GM04504 (cell line): Measurements from ENCODE around the gene IFNAR2.
"Not testable (repeated sequence)": the region's sequence is repeated elsewhere in the genome, so short reads cannot be mapped to it uniquely, and the experiment has no call there.

Experiments
- DNase-seq: peaks from one replicate; pipeline ENCODE4 v3.0.0-alpha.2; 2012; ENCODE audit warnings: low read depth

Gene IFNAR2

DNA sequence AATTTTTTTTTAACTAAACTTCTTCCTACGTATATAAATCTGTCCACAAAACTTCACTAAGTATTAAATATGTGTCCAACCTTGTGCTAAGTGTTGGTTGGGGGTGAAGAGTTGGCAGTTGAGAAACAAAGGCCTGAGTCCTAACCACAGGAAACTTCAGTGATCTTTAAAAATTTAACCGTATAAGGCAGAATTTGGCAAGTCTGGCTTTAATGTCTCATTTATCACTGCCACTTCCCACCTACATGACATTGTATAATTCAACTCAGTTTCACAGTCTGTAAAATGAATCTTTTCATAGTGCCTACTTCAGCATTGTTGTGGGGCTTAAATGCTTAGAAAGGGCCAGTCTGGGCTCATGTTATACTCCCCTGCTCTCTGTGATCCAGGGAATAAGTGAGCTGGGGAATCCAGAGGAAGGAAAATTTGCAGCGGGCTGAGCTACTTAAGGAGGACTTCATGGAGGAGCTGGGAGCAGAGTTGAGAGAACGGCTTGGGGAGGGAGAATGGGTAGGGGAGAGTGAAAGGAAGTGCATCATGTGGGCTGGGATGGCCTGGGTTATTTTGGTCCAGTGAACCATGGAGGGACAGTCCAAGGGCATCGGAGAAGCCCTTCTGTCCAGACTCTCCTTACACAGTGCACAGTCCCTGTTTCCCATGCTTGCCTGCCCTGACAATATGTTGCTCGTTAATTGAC, 14.5 kb downstream of the IFNAR2 start:
- DNase-seq: no peak

- no peak for DNase-seq
These were observed 15.0 kb downstream of the IFNAR2 start for GRCh38 chr21:33244779-33245105.

GRCh38 chr21:33245289-33245918, 15.7 kb downstream of the IFNAR2 start:
- no peak for DNase-seq

DNA sequence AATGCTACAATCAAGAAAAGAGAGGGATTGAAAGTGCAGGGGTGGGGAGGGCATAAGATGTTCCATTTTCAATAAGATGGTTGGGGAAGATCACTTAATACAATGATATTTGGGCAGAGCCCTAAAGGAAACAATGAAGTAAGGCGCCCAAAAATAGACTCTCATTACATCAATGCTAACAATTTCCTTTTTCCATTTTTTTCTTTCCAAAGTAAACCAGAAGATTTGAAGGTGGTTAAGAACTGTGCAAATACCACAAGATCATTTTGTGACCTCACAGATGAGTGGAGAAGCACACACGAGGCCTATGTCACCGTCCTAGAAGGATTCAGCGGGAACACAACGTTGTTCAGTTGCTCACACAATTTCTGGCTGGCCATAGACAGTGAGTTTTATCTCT, 16.8 kb downstream of the IFNAR2 start:
- DNase-seq: no peak

DNA sequence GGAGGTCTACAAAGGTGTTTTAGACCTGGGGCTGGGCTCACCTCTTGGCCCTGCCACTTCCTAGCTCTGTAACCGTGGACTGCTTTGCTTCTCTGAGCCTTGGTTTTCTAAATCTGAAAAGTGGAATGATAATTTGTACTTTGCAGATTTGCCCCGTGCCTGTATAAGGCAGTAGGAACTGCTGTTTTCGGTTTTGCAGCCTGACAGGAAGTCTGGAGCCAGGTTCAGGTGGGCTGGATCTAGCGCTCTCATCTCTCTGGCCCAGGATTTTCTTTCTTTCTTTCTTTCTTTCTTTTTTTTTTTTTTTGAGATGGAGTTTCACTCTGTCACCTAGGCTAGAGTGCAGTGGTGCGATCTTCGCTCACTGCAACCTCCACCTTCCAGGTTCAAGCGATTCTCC, 17.2 kb downstream of the IFNAR2 start:
- DNase-seq: no peak

- DNase-seq: no peak
These were observed 17.9 kb downstream of the IFNAR2 start for GRCh38 chr21:33247599-33247998.

DNA sequence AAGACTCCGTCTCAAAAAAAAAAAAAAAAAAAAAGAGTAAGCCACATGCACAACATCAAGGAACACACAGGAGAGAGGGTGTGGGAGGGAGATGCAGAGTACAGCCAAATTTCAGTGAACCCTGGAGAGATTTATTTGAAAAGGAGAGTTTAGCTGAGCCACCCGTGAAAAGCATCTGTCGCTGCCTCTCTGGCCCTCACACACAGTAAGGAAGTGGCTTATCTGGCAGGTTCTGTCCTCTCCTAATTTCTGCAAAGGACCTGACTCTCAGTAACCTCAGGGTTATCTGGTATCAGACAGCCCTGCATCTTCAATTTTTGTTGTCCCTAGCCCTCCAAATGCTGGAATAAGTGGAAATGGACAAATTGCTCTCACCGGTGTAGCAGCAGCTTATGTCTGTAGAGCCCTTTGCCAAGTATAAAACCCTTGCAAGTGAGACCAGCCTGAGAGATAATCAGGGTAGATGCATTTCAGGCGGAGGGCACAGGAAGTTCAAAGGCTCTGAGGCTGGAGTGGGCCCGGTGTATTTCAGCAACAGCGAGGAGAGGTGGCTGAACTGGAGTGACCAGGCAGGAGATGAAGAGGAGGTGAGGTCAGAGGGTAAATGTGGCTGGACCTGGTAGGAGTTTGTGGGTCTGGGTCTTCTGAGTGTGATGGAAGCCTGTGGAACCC, 19.7 kb downstream of the IFNAR2 start:
- no peak for DNase-seq

DNA sequence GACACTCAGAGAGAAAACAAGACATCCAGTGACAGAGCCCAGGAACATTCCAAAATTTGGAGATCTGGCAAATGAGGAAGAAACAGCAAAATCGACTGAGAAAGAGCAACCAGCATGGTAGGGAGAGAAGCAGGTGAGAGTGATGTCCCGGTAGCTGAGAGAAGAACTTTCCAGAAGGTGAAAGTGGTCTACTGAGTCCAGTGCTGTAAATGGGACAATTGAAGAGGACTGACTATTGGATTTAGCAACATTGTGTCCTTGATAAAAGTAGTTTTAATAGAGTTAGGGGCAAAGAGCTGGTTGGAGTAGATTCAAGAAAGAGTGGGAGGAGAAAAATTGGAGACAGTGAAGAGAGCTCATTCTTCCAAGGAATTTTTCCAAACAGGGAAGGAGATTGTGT, 21.4 kb downstream of the IFNAR2 start:
- DNase-seq: no peak

- not testable (repeated sequence) for DNase-seq
These were observed 23.6 kb downstream of the IFNAR2 start for GRCh38 chr21:33253382-33253781.

DNA sequence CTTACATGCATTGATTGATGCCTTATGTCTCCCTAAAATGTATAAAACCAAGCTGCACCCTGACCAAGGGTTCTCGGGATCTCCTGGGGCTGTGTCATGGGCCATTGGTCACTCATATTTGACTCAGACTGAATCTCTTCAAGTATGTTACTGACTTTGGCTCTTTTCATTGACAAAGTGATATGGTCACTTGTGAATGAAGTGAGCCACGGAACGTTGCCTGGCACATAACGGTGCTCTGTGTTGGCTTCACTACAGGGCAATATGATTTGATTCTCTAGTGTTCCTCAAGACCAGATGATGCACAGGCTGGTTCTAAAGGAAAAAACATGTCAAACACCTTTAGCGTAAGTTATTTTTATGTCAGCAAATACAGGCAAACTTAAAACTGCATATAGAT, 25.0 kb downstream of the IFNAR2 start:
- no peak for DNase-seq

- DNase-seq: no peak
These were observed 25.7 kb downstream of the IFNAR2 start for GRCh38 chr21:33255404-33255803.

- no peak for DNase-seq
These were observed 26.3 kb downstream of the IFNAR2 start for GRCh38 chr21:33256019-33256418.

- DNase-seq: no peak
These were observed 27.5 kb downstream of the IFNAR2 start for GRCh38 chr21:33257094-33257803.

GRCh38 chr21:33258475-33258874, 28.7 kb downstream of the IFNAR2 start:
- DNase-seq: no peak

GRCh38 chr21:33259428-33259827, 29.7 kb downstream of the IFNAR2 start:
- no peak for DNase-seq

GRCh38 chr21:33259995-33260394, 30.3 kb downstream of the IFNAR2 start:
- no peak for DNase-seq

DNA sequence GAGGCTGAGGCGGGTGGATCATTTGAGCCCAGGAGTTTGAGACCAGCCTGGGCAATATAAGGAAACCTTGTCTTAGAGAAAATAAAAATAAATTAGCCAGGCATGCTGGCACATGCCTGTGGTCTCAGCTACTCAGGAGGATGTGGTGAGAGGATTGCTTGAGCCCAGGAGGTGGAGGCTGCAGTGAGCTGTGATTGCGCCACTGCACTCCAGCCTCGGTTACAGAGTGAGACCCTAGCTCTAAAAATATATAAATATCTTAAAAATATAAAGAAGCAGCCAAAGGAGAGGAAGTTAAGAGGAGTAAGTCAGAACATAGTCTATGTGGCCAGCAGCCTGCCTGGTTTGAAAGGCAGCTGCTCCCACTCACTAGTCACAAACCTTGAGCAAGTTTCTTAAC, 31.9 kb downstream of the IFNAR2 start:
- no peak for DNase-seq

DNA sequence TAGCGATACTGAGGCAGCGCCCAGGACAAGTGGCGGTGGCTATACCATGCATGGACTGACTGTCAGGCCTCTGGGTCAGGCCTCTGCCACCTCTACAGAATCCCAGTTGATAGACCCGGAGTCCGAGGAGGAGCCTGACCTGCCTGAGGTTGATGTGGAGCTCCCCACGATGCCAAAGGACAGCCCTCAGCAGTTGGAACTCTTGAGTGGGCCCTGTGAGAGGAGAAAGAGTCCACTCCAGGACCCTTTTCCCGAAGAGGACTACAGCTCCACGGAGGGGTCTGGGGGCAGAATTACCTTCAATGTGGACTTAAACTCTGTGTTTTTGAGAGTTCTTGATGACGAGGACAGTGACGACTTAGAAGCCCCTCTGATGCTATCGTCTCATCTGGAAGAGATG, 33.2 kb downstream of the IFNAR2 start:
- no peak for DNase-seq

DNA sequence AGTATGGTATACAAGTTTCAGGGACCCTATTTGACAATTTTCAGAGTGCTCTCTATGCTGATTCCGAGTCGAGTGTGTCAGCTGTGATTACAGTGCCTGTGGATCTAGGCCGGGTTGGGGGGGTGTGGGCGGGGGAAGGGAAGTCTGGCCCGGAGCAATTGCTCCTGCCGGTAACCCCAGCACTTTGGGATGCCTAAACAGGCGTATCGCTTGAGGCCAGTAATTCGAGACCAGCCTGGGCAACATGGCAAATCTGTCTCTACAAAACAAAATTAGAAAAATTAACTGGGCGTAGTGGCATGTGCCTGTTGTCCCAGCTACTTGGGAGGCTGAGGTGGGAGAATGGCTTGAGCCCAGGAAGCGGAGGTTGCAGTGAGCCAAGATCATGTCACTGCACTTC, 34.8 kb downstream of the IFNAR2 start:
- no peak for DNase-seq

DNA sequence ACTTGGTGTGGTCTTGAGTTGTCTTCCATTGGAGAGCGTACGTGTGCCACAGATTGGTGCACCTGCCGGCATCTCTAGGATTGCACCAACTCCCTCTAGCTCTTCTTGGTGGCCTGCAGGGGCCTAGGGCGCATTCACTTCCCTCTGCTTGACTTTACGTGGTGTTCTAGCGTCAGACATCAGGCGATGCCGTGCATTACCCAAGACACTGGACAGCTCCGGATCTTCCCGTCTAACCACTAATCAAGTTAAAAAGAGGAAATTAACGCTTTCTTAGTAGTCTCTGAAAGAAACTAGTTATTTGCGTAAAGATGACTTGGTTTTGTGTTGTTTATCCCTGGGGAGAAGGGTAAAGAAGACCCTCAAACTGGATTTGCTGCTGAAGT, 35.9 kb downstream of the IFNAR2 start:
- no peak for DNase-seq

DNA sequence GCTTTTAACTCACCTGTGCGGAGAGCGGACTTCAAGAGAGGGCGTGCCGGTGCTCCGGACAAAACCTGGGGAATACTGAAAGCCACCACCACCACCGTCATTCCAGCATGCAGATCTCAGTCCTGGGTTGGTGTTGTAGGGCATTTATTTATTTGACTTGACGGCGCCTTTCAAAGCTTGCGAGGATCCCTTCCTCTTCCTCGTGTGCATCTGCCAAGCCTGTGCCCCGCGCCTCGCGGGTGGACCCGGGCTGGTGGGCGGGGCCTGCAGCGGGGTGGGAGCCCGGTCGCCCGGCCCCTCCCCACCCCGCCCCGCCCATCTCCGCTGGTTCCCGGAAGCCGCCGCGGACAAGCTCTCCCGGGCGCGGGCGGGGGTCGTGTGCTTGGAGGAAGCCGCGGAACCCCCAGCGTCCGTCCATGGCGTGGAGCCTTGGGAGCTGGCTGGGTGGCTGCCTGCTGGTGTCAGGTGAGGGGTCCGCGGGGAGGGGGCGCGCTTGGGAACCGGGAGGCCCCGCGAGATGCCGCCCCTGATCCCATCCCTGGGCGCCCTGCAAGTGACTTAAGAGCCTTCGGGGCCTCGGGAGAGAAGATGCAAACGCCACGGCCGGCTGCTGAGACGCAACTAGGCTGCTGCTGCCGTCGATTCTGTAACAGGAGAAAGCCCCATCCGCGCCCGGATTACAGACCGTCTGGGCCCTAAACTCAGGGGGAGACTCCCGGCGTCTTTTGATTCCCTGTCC, 36.5 kb downstream of the IFNAR2 start, which contains the start of gene IL10RB:
Gene IL10RB (plus strand): TSS at position 318 of the 739 bp plus-strand sequence. CDS start 99 bp downstream, at position 417.
- DNase-seq: no peak

DNA sequence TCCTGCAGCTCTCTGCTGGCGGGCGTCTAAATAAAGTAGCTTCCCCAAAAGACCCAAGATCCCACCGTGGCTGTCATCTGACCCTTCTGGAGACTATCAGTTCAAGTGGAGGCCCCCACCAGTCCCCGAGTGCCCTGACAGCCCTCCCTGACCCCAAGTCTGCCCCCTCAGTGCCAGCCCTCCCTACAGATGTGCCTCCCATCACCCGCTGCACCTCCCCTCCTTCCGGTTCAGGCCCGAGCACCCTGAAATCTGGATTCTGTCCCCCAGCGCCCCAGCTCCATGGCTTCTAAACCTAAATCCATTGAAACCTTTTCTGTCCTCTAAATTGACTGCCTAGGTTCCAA, 37.0 kb downstream of the IFNAR2 start:
- no peak for DNase-seq
